VCaP (cell line): ENCODE results near the gene IFT25.

Experiments
- H3K27ac ChIP-seq: fragments of 450-650 bp; 2 replicates; pipeline ENCODE4 v1.5.1; 2017
- CTCF ChIP-seq: fragments of 450-650 bp; conservative IDR thresholded peaks from 2 replicates; pipeline ENCODE4 v1.5.1; 2017; ENCODE audit warnings: mild to moderate bottlenecking, moderate library complexity

Gene IFT25

GRCh38 chr1:53956308-53957168, 11.0 kb upstream of the IFT25 start:
- peak overlapping the region; percentile 83 for H3K27ac ChIP-seq
- no peak for TF ChIP-seq CTCF

- H3K27ac ChIP-seq: no peak overlapping the region
- no peak for TF ChIP-seq CTCF
Observed at GRCh38 chr1:53954128-53954527, 8.6 kb upstream of the IFT25 start.

GRCh38 chr1:53951697-53952096, 6.2 kb upstream of the IFT25 start:
- no peak for TF ChIP-seq CTCF
- peak overlapping the region; percentile 28; the same call in 1 of the 2 replicates for H3K27ac ChIP-seq

GRCh38 chr1:53949023-53949990, 3.8 kb upstream of the IFT25 start:
- peak; percentile 84 for TF ChIP-seq CTCF
- no peak overlapping the region; the same call in 1 of the 2 replicates for H3K27ac ChIP-seq

GRCh38 chr1:53948291-53948690, 2.8 kb upstream of the IFT25 start:
- no peak overlapping the region for H3K27ac ChIP-seq
- no peak for TF ChIP-seq CTCF

- no peak for TF ChIP-seq CTCF
- peak overlapping the region; percentile 77; the same call in 1 of the 2 replicates for H3K27ac ChIP-seq
Observed at GRCh38 chr1:53947172-53947907, 1.8 kb upstream of the IFT25 start.
